IPS DF 6.9 (cell line): Measurements from ENCODE around the gene SCP2.
"Not testable (repeated sequence)": the region's sequence is repeated elsewhere in the genome, so short reads cannot be mapped to it uniquely, and the experiment has no call there.

Experiments
- DNase-seq: peaks from one replicate; pipeline ENCODE4 v3.0.0-alpha.2; 2013; ENCODE audit warnings: low read depth, low spot score
- H3K27ac ChIP-seq: one replicate; pipeline ENCODE4 v1.5.1; 2013; ENCODE audit warnings: low read length, control low read depth
- H3K27me3 ChIP-seq: 2 replicates; pipeline ENCODE4 v1.6.1; 2013; ENCODE audit warnings: mild to moderate bottlenecking, low read length; ENCODE audit not compliant: control insufficient read depth, insufficient read depth
- H3K36me3 ChIP-seq: 2 replicates; pipeline ENCODE4 v1.6.1; 2013; ENCODE audit warnings: low read length; ENCODE audit not compliant: control insufficient read depth, insufficient read depth
- H3K4me1 ChIP-seq: 2 replicates; pipeline ENCODE4 v1.6.1; 2013; ENCODE audit warnings: low read length; ENCODE audit not compliant: control insufficient read depth, insufficient read depth
- H3K4me3 ChIP-seq: 2 replicates; pipeline ENCODE4 v1.5.1; 2013; ENCODE audit warnings: mild to moderate bottlenecking, low read length
- H3K9me3 ChIP-seq: 2 replicates; pipeline ENCODE4 v1.6.1; 2013; ENCODE audit warnings: low read length, inconsistent platforms; ENCODE audit not compliant: control insufficient read depth, insufficient read depth
- WGBS: extraction: QIAGEN DNeasy Blood & Tissue Kit; methylation state at CpG from one replicate; pipeline ENCODE4 v1.1.7; 2013; ENCODE audit warnings: mixed read lengths, missing lambda C conversion rate; ENCODE audit not compliant: insufficient read length, insufficient coverage; 5-methylcytosine and 5-hydroxymethylcytosine counted together

The SCP2 gene

GRCh38 chr1:52929019-52929418, 1.9 kb downstream of the SCP2 start:
- no peak overlapping the region for H3K27ac ChIP-seq
- no peak for DNase-seq
- H3K9me3 ChIP-seq: no peaks in the 10 kb centered on the region
- no CpG with 5 or more reads among the region's 4 CpGs for WGBS
- peaks cover 16% of the 10 kb centered on the region for H3K27me3 ChIP-seq
- H3K36me3 ChIP-seq: no peaks in the 10 kb centered on the region
- no peaks in the 10 kb centered on the region for H3K4me1 ChIP-seq
- H3K4me3 ChIP-seq: no peak overlapping the region

GRCh38 chr1:52937433-52938182, 10.5 kb downstream of the SCP2 start:
- WGBS: no CpG with 5 or more reads among the region's 3 CpGs
- no peak for DNase-seq
- no peaks in the 10 kb centered on the region for H3K27me3 ChIP-seq
- no peaks in the 10 kb centered on the region for H3K4me1 ChIP-seq
- H3K36me3 ChIP-seq: no peaks in the 10 kb centered on the region
- no peak overlapping the region for H3K27ac ChIP-seq
- H3K4me3 ChIP-seq: no peak overlapping the region
- H3K9me3 ChIP-seq: no peaks in the 10 kb centered on the region

- Histone ChIP-seq H3K9me3 (no peaks in the 10 kb centered on the region), H3K27me3 (no peaks in the 10 kb centered on the region), H3K4me1 (no peaks in the 10 kb centered on the region), H3K36me3 (no peaks in the 10 kb centered on the region), H3K27ac (no peak overlapping the region), H3K4me3 (no peak overlapping the region)
- no peak for DNase-seq
- WGBS: no CpG with 5 or more reads among the region's 1 CpG
These were observed 11.0 kb downstream of the SCP2 start for GRCh38 chr1:52938183-52938451.

- H3K27ac ChIP-seq: no peak overlapping the region
- H3K36me3 ChIP-seq: no peaks in the 10 kb centered on the region
- no peaks in the 10 kb centered on the region; the same call in 1 of the 2 replicates for H3K4me1 ChIP-seq
- H3K4me3 ChIP-seq: no peak overlapping the region
- no peaks in the 10 kb centered on the region for H3K27me3 ChIP-seq
- WGBS: no CpG with 5 or more reads among the region's 3 CpGs
- no peaks in the 10 kb centered on the region for H3K9me3 ChIP-seq
- no peak for DNase-seq
These were observed 16.9 kb downstream of the SCP2 start for GRCh38 chr1:52943876-52944416.

GRCh38 chr1:52944566-52944965, 17.5 kb downstream of the SCP2 start:
- no peak for DNase-seq
- H3K4me3 ChIP-seq: no peak overlapping the region
- WGBS: no CpG with 5 or more reads among the region's 10 CpGs
- no peaks in the 10 kb centered on the region; the same call in 1 of the 2 replicates for H3K4me1 ChIP-seq
- no peaks in the 10 kb centered on the region for H3K36me3 ChIP-seq
- no peak overlapping the region for H3K27ac ChIP-seq
- H3K9me3 ChIP-seq: no peaks in the 10 kb centered on the region
- no peaks in the 10 kb centered on the region for H3K27me3 ChIP-seq

GRCh38 chr1:52947490-52947889, 20.4 kb downstream of the SCP2 start:
- H3K27me3 ChIP-seq: no peaks in the 10 kb centered on the region
- H3K27ac ChIP-seq: no peak overlapping the region
- H3K4me1 ChIP-seq: no peaks in the 10 kb centered on the region; the same call in 1 of the 2 replicates
- no peak overlapping the region for H3K4me3 ChIP-seq
- WGBS: no CpG with 5 or more reads among the region's 1 CpG
- DNase-seq: no peak
- no peaks in the 10 kb centered on the region for H3K36me3 ChIP-seq
- no peaks in the 10 kb centered on the region for H3K9me3 ChIP-seq

- not testable (repeated sequence) for DNase-seq, H3K4me1 ChIP-seq, H3K27me3 ChIP-seq, H3K36me3 ChIP-seq, H3K27ac ChIP-seq, H3K9me3 ChIP-seq, H3K4me3 ChIP-seq
These were observed 22.5 kb downstream of the SCP2 start for GRCh38 chr1:52949602-52950001.

- H3K27me3 ChIP-seq: no peaks in the 10 kb centered on the region
- DNase-seq: no peak
- H3K4me1 ChIP-seq: no peaks in the 10 kb centered on the region
- no peaks in the 10 kb centered on the region for H3K36me3 ChIP-seq
- H3K4me3 ChIP-seq: no peak overlapping the region
- H3K27ac ChIP-seq: no peak overlapping the region
- H3K9me3 ChIP-seq: no peaks in the 10 kb centered on the region
- WGBS: no CpG with 5 or more reads among the region's 2 CpGs
These were observed 25.0 kb downstream of the SCP2 start for GRCh38 chr1:52952112-52952511.

GRCh38 chr1:52955129-52955970, 28.3 kb downstream of the SCP2 start:
- no peaks in the 10 kb centered on the region for H3K9me3 ChIP-seq
- no peaks in the 10 kb centered on the region for H3K36me3 ChIP-seq
- H3K27me3 ChIP-seq: no peaks in the 10 kb centered on the region
- H3K4me1 ChIP-seq: no peaks in the 10 kb centered on the region
- DNase-seq: no peak
- no peak overlapping the region for H3K27ac ChIP-seq
- WGBS: no CpG with 5 or more reads among the region's 6 CpGs
- no peak overlapping the region for H3K4me3 ChIP-seq

GRCh38 chr1:52963101-52963500, 36.0 kb downstream of the SCP2 start:
- Histone ChIP-seq H3K4me1 (no peaks in the 10 kb centered on the region), H3K27ac (no peak overlapping the region), H3K27me3 (no peaks in the 10 kb centered on the region), H3K36me3 (no peaks in the 10 kb centered on the region), H3K9me3 (no peaks in the 10 kb centered on the region), H3K4me3 (no peak overlapping the region)
- no CpG with 5 or more reads among the region's 2 CpGs for WGBS
- DNase-seq: no peak
